Central memory CD4-positive, alpha-beta T cell (primary cell): ENCODE measurements around the gene NPM3.

Experiments
- DNase-seq: peaks from one replicate; pipeline ENCODE4 v3.0.0; 2022
- total RNA-seq, 3 experiments: gene quantifications; one replicate each; lab custom pipeline; 2026; lab: John Stamatoyannopoulos, UW

NPM3 gene
- total RNA-seq, result 6.4 to 86.0 (median 12.4) reads per million in 3 experiments

- peak; percentile 74 for DNase-seq
These were observed at the start of gene NPM3 for GRCh38 chr10:101782811-101783735. Gene NPM3 (minus strand): TSS chr10:101783446. CDS start chr10:101783390, 56 bp downstream.

DNA sequence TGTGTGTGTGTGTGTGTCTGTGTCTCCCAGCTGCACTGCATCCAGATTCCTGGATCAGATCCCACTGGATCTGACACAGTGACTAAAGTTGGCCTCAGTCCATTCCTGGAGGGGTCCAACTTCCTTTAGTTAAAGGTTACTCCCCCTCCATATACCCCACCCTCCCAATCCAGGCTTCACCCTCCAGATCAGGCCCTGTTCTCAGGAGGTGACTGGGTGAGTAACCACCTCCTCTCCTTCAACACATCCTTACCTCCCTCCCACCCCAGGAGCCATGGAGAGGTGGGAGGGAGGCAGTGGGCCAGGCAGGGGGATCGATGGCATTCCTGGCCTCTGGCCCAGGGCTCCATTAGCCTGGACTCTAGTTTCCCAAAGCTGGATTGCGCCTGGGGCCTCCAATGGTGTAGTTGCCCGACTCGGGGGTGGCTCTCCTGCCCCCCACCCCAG is 49.1 kb upstream of the NPM3 start:
- DNase-seq, result no peak

DNA sequence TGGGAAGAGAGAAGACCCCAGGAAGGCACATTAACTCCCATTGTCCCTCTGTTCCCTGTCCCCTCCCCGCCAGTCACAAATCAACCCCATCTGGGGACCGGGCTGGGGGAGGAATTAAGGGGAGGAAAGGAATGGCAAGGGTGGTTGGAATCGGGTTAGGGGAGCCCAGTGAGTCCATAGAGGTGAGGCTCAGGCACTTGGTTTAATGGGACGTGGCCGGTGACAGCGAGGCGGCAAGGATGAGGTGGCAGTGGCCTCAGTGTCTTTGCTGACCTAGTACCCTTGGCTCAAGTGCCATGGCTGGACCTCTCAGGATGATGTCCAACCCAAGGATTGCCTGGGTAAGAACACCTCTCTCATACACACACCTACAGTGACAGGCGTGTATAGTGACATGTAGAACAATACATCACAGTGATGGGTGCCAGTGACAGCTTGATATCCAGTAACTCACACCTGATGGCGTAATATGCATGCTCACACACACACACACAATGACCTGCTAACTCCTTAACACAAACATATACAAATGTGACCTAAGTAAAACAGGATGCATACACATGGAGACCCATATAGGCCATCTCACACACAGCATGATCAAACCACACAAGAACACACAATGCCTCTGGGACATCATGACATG is 48.0 kb upstream of the NPM3 start:
- no peak for DNase-seq

DNA sequence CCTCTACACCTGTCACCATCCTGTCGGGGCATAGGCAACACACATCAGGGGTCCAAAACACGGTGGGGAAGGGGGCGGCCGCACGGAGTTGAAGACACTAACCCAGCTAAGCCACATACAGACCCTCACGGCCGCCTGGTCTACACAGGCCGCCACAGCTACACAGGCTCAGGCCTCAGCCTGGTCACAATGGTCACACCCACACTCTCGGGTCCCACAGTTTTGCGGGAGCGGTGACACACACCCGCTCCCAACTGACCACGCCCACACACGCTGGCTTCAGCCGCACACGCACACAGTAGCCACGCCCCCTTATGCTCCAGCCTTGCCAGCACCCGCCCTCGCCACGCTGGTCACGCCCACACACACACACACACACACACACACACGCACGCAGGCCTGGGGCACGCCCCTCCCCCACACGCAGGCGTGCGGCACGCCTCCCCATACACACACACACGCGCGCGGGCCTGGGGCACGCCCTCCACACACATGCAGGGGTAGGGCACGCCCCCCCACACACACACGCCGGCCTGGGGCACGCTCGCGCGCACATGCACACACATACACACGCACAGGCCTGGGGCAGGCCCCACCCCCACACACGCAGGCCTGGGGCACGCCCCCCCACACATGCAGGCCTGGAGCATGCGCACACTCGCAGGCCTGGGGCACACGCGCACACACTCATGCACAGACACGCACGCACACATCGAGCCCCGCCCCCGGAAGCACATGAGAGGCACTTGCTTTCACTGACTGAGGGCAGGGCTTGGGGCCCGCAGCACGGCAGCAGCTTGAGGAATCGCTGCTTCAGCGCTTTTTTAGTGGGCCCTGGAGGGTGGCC is 47.3 kb upstream of the NPM3 start:
- DNase-seq, result peak; percentile 96

DNA sequence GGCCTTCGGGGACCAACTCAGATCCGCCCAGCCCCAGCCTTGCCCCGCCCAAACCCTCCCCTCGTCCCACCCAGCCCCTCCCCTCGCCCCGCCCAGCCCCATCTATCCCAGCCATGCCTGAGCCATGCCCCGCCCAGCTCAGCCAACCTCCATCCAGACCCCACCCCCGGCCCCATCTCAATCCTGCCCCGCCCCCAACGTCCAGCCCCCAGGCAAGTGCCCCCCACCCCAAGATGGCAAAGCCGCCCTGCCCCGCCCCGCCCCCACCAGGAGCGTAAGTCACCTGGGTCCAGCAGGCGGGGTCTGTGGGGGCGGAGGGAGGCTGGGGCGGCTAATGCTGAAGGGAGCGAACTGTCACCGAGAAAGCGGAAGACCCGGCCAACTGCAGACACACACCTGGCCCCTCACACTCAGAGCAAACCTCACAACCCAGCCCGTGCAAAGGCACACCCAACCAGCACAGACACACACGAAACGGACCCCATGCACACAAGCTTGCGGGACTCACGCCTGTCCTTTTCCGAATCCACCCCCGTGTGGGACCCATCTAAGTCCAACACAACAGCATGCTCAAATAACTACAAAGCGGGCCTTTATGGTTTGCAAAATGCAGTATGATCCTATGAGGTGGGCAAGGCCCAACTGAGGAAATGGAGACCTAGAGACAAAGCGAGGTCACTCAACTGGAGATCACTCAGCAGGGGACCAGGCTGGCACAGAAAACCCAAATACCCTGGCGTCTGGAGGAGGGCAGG is 46.5 kb upstream of the NPM3 start:
- DNase-seq, result peak; percentile 63

DNA sequence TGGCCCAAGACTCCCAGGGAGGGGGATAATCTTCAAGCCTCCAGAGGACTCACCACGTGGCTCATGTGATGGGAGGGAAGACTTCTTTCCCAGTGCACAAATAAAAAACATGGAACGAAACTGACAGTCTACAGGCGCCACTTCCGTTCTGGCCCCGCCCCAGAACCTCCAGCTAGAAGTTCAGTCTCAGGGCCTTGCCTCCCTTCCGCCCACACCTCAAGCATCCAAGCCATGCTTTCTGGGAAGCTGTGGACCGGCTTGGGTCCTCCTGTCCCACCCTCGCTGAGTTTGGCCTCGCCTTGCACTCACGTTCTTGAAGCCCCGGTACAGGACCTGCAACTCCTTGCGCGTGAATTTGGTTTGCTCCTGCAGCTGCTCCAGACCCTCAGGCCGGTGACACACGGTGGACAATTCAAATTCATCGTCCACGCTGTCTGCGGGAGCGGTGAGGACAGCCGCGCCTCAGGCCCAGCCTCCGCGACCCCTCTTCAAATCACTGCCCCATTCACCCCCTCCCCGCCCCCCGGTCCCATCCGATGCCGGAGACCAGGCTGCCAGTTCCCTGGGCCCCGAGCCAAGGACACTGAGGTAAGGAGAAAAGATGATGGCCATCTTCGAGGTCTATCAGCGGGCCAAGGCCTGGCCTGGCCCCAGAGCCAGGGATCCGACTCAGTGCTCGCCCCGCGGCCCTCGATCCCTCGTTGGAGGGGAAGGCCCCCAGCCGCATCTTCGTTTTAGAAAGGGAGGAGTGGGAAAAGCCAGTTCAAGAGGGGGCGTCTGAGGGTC is 45.7 kb upstream of the NPM3 start:
- no peak for DNase-seq

GRCh38 chr10:101827919-101828600 is 44.8 kb upstream of the NPM3 start:
- no peak for DNase-seq

DNA sequence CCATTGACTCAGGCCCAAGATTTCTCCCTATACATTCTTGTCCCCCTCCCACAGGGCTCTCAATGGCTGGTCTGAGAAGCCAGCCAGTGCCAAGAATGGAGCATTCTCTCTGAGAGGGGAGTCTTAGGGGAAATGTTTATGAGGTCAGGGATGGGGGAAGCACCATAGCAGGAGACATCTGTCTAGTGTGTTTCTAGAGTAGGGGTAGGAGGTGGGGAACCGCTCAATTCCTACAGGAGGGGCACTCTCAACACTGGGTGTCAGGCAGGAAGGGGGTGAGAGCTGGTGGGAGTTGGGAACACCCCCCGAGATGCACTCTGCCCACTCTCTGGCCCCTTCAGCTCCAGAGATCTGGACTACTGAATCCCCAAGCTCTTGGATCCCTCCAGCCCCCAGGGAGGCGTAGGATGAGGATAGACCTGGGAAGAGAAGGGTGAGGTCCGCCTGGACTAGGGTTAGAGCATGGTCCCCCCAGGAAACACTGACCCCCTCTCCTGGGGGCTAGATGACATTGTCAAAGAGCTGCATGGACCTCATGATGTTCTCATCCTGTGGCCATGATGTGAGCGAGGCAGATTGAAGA is 43.7 kb upstream of the NPM3 start:
- DNase-seq, result no peak

DNA sequence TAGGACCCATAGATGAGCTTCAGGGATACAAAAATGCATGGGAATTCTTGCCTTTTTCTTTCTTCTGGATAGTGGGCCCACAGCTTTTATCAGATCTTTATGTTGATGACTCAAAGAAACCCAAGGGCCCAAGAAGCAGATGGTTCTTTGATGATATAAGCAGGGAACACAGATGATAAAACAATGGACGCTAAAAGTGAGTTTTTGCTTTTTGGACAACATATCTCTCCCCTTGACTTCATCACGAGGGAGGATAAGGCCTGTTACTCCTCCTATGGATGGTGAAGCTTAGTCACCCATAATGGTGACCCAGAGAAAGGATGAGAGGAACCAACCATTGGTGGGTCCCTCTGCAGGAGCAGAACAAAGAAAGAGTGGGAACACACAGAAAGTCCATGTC is 41.5 kb upstream of the NPM3 start:
- DNase-seq, result no peak

GRCh38 chr10:101818872-101819633 is 35.8 kb upstream of the NPM3 start:
- no peak for DNase-seq

GRCh38 chr10:101818119-101818871 is 35.0 kb upstream of the NPM3 start, which contains the start of gene OGA:
Gene OGA (minus strand): TSS chr10:101818444. CDS start chr10:101818022, 422 bp downstream.
- peak; percentile 100 for DNase-seq

DNA sequence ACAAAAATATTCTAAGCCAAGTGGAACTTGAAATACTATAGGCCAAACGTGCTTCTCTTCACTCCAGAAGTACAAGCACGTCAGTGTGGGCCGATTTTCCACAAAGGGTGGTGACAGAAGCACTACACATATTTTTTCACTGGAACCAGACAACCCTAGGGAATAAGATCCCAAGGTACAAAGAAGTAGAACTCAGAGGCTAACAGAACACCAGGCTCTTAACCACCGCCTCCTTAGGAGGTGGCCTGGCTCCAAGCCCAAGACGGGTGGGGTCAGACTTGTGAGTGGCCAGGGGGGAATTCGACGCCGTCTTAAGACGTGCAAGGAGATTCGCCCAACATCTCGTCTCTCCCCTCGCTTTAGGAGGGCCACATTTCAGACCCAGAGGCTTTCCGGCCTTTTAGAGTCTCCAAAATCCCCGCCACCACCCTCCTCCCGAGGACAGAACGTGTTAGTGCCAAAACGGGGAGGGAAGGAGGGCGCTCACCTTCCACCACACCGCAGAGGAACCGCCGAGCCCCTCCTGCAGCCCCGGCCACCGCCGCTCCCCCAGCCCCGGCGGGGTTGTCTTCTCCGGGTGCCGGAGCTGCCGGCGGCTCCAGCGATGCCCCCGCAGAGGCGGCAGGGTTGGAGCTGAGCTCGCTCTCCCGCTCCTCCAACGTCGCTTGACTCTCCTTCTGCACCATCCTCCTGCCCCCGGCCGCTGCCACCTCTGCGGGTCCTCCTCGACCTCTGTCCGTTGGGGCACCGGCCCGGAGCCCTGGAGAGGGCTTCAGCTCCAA is 34.3 kb upstream of the NPM3 start:
- DNase-seq, result no peak

- DNase-seq, result no peak
These were observed 33.7 kb upstream of the NPM3 start for GRCh38 chr10:101816913-101817336.

- DNase-seq, result no peak
These were observed 33.1 kb upstream of the NPM3 start for GRCh38 chr10:101816376-101816775.

GRCh38 chr10:101814466-101815071 is 31.3 kb upstream of the NPM3 start:
- DNase-seq, result no peak

DNA sequence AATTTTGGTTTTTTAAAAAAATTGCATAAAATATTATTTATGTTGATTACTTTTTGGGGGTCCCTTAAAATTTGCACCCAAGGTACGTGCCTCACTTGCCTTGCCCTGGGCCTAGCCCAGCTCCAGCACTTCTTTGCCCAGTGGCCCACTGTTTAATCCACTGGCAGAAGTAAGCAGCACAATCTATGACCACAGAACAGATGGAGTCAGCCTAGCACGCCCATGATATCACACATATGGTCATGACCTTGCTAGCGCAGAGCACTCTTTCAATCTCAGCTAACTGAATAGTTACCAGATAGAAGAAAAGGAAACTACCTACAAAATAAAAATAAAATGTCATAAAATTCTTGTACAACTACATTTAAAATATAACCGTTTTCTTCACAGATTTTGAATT is 29.4 kb upstream of the NPM3 start:
- no peak for DNase-seq

DNA sequence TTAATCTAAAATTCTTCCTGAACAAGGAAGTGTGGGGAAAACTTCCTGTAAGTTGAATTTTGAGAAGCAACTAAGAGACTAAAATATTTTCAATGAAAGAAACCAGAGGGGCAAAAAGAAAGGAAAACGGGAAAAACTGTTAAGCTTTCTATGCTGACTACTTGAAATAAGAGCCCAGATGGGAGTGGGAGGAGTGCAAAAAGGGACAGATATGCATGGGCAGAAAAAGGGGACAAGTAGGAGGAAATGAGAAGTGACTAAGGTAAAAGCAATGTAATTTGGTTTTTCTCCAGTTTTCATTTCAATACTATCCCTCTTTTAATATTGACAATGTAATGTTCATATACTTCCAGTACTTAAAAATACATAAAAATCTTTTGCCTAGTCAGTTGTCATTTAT is 23.9 kb upstream of the NPM3 start:
- no peak for DNase-seq
